ENCODE data around the gene MMP25.

- TF ChIP-seq YY1 (IDR thresholded peaks at IDR 0.05; ENCODE audit: insufficient read depth, insufficient read length) (no peak), ZNF274 (IDR thresholded peaks at IDR 0.05; ENCODE audit: low read depth, low read length) (no peak)
Measured at GRCh38 chr16:3023669-3024478, 22.5 kb upstream of the MMP25 start, which contains the start of the genes HCFC1R1 and THOC6.
